Amniotic epithelial cell (primary cell): ENCODE results near the gene TRPM2.
A peak's percentile ranks its signal among the peaks of the same experiment; 100 is the strongest.

Experiments used
- DNase-seq: peaks from one replicate; pipeline ENCODE4 v3.0.0-alpha.2; 2010; ENCODE audit warnings: low read depth

Gene TRPM2

DNA sequence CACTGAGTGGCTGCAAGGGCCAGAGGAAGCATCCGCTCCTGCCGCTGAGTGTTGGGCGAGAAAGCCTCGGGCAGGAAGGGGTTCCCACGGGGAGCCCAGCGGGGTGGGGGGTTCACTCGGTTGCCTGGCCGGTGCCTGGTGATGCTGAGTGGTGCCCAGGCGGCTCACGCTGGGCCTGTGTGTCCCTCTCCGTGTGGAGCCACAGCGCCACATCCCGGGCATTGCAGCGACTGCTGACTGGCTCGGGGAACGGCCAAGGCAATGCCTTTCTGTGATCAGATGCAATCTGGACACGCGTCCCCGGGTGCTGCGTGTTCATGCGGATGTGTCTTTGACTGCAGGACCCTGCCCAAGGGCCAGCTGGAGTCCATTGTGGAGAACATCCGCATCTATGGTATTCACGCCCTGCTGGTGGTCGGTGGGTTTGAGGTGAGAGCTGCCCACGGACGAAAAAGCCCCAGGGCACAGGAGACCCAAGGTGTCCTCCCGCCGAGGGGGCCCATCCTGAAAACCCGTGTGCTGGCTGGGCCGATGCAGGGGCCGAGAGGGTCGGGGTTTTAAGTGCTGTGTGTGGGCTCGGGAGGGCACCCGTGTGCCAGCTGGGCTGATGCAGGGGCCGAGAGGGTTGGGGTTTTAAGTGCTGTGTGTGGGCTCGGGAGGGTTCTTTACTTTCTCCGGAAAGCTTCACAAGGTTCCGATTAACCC, 30.6 kb upstream of the TRPM2 start:
- no peak for DNase-seq

DNA sequence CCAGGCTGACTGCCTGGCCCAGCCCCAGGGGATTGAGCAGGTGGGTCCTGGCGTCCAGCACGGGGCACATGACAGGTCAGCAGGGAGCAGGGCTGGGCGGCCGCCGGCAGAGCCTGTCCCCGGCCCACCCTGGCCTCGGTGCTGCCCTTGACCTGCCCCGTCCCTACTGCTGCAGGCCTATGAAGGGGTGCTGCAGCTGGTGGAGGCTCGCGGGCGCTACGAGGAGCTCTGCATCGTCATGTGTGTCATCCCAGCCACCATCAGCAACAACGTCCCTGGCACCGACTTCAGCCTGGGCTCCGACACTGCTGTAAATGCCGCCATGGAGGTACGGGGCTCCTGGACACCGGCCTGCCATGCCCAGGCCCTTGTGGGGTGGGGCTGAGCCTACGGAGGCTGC, 29.8 kb upstream of the TRPM2 start:
- no peak for DNase-seq

DNA sequence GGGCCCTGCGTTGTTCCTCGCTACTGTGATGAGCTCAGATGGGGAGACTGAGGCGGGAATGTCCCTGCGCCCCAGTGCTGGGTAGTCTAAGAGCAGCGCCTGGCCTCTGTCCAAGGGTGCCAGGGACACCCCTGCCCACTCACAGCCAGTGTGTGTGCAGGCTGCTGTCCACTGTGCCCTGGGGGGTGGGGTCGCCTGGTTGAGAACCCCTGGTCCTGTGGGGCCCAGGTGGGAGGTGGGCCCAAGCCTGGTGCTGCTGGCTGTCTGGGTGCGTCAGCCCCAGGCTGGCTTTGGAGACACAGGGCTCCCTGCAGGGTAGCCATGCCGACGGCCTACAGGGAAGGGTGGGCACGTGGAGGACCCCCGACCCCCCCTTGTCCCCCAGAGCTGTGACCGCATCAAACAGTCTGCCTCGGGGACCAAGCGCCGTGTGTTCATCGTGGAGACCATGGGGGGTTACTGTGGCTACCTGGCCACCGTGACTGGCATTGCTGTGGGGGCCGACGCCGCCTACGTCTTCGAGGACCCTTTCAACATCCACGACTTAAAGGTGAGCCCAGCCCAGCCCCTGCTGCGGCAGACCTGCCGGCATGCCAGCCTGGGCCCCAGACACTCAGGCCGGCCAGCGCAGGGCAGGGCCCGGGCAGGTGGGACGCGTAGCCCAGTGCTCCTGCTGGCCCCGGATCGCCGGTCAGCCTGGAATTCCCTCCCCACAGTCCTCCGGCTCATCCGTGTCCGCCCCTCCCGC, 29.1 kb upstream of the TRPM2 start:
- no peak for DNase-seq

DNA sequence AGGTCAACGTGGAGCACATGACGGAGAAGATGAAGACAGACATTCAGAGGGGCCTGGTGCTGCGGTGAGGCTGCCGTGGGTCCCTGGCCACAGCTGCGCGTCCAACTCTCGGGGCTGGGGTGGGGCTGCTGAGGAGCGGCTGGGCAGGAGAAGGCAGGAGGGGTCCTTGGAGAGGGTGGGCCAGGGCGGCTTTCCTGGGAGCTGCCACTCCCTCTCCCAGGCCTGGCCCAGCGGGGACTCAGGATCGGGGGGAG, 28.6 kb upstream of the TRPM2 start:
- no peak for DNase-seq

DNA sequence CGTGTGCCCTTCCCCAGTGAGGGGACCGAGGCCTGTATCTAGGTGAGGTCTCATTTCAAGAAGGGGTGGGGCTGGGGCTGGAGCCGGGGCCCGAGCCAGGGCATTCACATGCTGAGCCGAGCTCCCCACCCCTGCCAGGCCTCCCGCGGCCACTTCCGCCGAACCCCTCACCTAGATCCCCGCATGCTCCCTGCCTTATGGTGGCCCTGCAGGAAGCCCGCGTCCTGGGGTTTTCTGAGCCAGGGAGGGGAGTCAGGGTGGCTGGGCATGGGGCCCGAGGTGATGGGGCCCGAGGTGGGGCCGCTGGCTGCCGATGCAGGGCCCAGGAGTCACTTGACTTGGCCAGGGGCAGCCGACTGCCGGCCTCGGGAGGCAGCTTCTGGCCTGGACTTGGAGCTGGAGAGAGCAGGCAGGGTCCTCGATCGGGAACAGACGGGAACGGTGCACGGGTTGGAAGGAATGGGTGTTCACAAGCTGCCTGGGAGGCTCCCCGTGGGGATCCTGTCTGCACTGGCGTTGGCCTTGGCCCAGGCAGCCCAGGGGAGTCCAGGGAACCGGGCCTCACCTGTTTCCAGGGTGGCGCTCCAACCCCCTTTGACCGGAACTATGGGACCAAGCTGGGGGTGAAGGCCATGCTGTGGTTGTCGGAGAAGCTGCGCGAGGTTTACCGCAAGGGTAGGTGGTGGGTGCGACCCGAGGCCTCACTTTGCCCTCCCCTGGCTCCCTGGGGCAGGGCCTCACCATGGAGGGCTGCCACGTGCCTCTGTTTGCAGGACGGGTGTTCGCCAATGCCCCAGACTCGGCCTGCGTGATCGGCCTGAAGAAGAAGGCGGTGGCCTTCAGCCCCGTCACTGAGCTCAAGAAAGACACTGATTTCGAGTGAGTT, 27.8 kb upstream of the TRPM2 start:
- no peak for DNase-seq

DNA sequence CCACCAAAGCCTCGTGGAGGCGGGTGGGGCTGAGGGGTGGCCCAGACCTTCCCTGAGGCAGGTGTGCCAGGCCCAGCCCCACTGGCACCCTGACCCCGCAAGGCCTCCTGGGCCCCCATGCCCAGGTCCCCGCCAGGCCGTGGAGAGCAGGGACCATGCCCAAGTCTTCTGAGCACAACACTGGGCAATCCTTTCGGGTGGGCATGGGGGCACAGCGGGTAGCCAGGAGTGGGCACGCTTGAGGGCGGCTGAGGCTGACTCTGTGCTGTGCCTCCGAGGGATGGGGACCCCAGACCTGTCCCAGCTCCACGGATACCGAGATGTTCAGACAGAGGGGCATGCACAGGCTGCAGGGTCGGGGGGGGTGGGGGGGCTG, 27.2 kb upstream of the TRPM2 start:
- no peak for DNase-seq

DNA sequence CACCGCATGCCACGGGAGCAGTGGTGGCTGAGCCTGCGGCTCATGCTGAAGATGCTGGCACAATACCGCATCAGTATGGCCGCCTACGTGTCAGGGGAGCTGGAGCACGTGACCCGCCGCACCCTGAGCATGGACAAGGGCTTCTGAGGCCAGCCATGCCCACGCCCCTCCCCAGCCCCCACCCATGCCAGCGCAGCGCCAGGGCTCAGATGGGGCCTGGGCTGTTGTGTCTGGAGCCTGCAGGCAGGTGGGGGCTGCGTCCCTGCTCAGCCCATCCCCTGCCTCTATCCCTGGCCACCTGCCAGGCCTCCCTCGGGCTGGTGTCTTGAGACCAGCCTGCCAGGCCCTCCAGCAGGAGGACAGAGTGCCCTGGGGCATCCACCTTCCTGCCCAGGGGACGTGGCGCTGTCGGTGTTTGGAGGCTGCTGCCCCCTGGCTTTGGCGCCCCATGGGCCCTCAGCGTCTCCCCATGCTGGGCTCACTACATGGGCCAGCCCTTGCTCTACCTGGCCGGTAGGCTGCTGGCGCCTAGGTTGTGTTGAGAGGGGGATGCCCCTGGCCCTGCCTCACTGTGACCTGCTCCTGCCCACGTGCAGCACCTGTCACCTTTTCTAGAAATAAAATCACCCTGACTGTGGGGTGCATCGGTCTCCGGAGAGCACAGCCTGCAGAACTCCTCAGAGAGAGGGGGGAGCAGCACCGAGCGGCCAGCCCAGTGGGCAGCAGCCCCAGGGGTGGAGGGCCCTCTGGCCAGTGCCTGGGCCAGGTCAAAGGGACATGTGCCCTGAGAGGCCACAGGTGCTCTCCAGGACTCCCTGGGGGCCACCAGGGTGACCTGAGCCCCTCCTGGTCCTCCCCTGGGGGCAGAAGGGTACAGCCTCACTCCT, 26.5 kb upstream of the TRPM2 start:
- no peak for DNase-seq

DNA sequence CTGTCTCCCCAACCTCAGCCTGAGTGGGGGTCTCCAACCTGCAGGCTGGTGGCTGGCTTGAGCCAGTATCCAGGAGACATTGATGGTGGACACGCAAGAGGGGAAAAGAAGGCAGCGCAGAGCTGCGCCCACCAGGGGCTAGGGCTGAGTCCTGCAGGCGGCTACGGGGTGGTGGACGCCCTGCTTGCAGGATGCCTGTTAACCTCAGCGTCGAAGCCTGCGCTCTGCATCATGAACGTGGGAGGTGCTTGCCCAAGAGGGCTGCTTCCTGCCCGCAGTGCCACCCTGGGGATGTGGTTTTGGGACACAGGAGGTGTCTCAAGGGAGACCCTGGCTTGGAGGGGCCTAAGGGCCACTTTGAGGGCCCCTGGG, 25.8 kb upstream of the TRPM2 start:
- no peak for DNase-seq

DNA sequence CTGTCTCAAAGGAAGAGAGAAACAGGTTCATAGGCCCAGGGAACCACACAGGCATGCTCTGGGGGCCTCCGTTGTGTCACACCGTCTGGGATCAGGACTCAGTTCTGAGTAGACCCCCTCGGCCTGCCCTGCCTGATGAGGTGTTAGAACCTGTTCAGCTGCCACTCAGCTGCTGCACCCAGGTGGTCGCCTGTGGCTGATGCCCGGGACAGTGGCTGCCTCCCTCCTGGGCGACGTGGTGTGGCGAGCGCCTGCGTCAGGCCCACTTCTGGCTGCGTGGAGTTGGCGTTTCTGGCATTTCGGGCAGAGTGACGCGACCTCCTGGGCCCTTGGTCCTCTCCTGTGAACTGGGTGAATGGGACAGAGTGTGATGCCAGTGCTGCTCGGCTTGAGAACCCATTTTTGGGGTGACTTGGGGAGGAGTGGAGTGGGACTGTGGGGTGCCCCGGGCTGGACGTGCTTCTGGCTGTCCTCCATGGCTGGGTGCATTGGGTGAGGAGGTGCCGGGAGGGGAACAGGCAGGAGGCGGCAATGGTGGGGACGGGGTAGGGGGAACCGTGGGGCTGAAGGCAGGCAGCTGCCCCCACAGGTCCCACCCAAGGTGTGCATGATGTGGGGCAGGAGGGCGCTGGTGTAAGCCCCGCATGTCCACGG, 25.1 kb upstream of the TRPM2 start:
- no peak for DNase-seq

DNA sequence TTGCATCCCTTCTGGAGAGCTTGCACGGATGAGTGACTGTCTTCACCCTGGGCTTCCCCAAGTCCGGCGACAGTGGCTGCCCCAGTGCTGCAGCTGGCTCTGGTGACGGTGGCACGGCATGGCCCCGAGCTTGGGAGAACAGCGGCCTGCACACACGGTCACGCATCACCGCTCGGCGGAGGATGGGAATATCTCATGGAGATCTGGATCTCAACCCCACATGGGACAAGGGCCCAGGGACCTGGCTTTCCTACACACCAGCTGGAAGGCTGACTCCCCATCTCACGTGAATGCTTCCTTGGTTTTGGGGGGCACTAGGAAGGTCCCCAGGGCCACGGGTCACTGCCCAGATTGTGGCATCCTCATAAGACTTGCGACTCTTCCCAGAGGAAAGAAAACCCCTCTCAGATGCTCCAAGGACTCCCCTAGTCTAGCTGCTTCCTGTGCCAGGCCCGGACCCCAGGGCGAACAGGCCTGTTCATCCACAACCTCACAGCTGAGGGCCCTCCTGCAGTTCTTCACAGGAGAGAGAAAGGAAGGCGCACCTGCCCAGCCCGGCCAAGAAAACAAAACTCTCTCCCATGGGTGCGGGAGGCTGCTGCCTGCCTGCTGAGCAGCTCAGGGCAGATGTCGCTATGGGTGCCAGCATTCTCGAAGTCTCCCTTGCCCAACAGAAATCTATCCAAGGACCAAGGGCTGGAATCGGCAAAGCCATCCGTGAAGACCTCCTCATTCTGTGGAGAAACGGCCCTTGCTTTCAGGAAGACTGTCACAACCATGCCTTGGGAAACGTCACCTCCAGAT, 24.1 kb upstream of the TRPM2 start:
- no peak for DNase-seq

DNA sequence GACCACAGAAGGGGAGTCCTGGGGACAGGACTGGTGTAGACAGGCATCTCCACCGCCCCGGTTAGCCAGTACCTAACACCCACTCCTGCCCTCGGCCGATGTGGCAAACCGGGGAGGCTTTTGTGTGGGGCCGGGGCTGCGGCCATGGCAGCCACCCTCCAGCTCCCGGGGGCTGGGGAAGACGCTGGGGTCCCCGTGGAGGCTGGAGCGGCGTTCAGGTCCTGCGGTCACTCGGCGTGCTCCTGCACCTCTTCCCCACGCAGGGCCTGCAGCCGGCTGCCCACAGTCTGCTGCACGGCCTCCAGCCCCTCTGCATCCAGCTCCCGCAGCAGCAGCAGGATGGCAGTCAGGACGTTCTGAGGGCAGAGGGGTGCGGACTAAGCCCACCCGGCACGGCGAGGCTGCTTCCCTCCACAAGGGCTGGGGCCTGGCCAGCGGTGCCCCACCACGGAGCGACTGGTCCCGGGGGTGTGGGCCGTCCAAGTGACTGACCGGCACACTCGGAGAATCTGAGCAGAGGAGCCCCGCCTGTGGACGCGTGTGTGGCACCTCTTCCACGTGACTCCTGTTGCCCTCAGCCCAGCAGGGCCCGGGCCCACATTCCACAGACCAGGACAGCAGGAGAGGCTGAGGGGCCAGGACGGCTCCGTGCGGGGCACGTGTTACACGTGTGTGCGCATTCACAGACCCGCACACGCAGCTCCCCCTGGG, 23.3 kb upstream of the TRPM2 start:
- no peak for DNase-seq

DNA sequence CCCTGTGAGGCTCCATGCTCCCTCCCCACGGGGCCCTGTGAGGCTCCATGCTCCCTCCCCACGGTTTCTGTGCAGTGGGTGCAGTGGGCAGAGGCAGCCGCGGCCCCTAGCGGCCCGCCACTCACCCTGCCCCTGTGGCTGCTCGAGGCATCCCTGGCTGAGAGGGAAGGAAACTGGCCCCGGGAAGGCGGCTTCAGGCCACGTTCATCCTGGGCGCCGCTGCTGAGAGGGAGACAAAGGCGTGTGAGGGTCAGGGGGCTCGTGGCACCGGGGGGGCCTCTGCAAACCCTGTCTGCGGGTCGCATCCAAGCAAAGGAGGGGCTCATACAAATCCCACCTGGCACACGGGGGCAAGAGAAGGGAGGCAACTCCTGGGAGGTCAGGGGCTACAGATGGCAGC, 22.7 kb upstream of the TRPM2 start:
- no peak for DNase-seq

DNA sequence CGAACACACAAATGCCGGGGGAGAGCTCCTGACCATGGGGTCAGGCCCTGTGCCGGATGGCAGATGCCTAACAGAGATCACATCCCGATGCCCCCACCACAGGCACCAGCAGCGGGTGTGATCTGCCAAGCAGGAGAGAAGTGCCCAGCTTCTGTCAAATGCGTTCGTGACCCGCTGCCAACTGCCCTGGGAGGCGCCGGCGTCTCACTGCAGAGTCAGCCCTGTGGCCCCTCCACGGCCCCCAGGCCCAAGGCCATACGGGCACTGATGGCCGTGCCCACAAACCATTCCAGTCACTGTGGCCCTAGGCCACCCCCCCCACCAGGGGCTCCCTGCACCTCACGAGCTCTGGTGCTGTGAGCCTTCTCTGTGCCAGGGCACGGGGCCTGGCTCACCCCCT, 22.2 kb upstream of the TRPM2 start:
- no peak for DNase-seq

DNA sequence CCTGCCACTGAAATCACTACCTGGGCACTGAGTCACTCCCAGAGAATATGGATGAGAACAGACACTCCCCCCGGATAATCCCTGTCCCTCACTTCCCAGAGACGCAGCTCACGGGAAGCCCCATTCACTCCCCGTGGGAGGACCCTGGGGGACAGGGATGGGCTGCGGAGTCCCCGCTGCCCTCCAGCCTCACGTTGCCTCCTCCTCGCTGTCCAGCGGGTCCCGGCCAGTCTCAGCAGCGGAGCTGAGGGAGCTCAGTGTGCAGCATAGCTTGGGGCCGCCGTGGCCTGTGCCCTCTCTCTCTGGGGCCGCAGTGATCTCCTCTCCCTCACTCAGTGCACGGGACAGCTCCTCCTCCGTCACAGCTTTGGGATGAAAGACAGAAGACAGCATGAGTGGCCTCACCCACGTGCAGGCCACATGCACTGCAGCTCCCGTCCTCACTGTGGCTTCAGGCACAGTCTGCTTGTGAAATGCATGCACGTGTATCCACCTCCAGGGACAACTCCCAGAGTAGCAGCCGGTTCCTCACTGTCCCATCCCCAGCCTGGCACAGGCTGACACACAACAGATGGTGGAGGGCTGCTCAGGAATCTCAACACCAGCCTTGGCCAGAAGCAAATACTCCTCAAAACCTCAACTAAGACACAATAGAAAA, 21.6 kb upstream of the TRPM2 start:
- DNase-seq, result peak; percentile 56

DNA sequence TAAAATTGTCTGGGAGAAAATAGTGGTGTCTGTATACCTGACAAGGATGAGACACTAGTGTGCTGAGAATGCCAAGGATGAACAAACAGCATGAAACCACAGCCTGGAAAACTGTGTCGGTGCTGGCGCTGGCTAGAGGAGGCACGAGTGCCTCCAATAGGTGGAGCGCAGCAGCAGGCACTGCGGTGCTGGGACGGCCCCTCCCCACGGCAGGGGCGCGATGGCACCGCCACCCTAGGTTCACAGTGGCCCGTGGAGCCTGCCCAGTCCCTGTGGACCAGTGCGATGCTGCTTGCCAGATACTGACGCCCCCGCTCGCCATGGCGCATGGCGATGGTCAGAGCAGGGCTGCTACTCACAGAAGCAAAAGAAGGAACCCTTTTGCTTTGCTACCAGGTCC, 21.0 kb upstream of the TRPM2 start:
- no peak for DNase-seq

DNA sequence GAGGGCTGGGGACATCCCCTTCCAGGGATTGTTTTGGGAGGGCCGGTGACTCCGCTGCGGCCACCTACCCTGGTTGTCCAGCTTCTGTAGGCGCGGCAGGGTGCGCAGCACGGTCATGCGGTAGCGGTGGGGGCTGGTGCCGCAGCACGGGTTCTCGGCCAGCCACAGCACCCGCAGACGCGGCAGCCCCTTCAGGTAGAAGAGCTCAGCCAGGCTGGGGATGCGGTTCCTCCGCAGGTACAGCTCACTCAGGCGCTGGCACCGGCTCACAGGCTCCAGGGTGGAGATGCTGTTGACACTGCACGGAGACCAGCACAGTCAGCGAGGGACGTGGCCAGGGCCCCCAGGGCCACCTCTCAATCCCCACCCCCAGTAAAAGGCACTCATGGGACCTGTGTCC, 20.5 kb upstream of the TRPM2 start:
- DNase-seq, result no peak

DNA sequence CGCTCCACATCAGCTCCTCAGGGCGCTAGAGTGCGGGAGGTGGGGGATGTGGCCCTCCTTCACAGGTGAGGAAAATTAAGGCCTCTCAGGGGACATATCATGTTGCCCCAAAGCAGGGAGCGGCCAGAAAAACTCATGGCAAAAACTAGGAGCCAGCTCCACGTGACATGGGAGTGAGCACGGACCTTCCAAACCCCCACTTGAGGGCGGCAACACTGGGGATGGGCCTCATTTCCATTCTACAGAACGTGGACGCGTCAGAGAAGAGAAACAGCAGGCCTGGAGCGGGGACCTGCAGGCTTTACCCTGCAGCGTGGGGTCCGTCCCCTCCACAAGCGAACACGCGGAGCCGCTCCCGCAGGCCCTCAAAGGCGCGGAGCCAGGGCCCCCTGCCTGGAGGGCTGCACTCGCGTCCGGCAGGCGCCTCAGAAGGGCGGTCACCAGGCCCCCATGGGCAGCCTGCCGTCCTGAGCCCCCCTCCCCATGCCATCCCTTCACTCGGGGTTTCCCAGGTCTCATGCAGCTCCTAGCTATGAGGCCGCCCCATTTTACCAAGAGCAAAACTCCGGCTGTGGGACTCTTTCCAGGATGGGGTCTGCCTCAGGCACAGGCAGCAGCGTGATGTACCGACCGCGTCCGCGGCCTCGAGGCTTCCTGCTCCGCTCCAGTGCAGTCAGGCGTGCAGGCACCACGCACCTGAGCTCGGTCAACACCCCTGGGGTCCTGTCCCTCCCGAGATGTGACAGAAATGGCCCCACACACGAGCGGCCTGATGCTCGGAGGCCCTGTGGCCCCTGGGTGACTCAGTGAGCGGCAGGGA, 19.7 kb upstream of the TRPM2 start:
- DNase-seq, result no peak

DNA sequence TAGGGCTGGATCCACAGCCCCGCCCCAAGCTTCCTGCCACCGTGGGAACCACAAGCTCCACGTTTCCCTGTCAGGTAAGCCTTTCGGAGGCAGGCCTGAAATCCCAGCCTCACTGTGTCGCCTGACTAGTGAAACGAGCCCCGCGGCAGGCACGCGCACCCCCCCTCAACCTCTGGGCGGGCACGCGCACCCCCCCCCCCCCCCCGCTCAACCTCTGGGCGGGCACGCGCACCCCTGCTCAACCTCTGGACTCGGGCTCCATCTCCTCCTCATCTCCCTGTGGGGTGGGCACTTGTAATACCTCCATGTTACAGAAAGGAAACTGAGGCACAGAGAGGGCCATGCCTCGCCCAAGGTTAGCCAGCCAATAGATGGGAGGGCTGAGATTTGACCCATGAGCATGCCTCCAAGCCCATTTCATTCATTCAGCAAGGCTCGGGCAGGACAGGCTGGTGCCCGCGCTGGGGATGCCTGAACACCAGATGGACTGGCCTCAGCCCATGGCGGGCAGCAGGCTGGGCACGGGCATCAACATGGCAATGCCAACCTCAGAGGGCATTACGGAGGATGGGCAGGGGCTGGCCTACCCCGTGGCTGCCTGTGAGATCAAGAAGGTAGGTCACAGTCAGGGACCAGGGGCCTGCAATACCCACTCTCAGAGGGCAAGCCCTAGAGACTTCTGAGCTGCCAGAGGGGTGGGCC, 18.9 kb upstream of the TRPM2 start:
- no peak for DNase-seq
